Middle frontal gyrus (tissue), 1 donor: ENCODE measurements around the gene NTNG1.

ENCODE experiments used
- DNase-seq: peaks from one replicate; pipeline ENCODE4 v3.0.0-alpha.2; 2015; ENCODE audit warnings: low spot score; ENCODE audit errors: extremely low spot score

Gene NTNG1

DNA sequence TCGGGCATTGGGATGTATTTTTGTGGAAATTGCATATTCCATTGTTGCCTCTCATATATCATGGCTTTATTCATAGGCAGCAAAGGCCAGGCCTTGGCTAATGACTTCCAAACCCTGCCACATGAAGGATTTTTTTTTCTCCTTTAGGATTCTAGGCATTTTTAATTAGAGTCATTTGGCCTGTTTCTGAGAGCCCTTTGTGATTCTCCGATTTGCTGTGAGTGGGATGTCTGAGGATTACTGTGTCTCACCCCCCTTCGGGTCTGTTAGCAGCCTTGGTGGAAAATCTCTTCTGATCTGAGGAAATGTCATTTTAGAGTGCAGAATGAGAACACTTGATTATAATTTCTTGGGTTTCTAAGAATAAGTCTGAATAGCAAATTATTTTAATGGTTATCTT lies 253.5 kb downstream of the NTNG1 start:
- no peak for DNase-seq

DNA sequence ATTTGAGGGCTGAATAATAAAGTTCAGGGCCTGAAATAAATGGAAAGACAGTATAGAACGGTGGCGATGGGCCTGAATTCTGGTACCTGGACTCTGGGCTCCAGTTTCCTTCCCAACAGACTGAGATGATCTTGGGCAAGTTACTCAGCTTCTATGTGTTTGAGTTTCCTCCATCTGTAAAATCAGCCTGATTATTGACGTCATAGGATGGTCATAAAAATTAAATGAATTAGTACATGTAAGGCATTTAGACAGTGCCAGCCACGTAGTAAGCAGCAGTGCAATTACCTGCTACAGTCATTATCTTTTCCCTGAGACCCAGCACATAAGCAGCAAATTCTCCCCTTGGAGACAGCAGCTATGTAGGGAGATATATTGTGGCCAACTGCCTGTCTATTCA lies 260.9 kb downstream of the NTNG1 start:
- DNase-seq, result no peak

DNA sequence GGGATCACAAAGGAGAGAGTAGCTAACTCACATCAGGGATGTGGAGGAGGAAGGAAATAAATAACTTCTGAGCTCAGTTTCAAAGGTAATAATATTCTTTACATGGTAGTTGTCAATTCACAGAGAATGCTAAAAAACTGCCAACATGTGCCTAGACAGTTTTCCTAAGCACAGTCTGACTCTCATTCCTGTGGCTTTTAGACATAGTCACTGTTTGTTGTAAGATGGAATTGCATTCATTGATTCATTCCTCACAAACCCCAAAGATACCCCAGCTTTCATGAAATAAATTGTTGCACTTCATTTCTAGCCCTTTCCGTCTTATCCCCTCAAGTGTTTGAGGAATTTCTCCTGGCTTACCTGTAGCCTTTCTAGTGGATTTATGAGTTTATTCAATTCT lies 263.9 kb downstream of the NTNG1 start:
- DNase-seq, result no peak

DNA sequence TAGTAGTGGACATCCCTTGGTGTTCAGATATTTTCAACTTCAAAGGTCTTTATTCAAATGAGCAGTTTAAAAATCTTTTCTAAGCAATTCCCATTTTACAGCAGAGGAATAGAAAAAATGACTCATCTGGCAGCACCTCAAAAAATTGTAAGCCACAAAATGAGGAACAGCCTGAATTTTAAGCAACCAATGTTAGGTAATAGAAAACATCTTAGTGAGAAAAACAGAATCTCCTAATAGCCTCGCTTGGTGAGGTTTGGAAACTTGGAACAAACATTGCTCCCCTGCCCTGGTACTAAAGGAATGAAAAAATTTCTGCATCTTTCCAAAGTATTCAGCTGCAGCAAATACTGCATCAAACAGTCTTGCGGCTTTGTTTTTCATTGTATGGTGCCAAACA lies 264.4 kb downstream of the NTNG1 start:
- DNase-seq, result peak; percentile 24

DNA sequence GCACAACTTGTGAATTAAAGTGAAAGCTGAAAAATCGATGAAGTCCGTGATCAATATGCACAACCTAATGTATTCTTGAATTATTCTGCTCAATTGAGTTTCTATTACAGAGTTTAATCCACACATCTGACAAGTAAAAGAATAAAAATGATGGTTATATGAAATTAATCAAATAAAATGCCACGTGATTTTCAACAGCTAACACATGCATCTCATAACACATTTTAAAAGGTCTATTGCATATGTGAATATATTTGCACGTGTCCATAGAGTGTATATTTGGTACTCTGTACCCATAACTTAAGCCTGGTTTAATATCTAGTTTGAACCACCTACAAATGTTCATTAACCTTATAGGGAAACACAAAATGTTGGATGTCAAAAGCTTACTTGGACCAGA lies 266.2 kb downstream of the NTNG1 start:
- DNase-seq, result no peak

DNA sequence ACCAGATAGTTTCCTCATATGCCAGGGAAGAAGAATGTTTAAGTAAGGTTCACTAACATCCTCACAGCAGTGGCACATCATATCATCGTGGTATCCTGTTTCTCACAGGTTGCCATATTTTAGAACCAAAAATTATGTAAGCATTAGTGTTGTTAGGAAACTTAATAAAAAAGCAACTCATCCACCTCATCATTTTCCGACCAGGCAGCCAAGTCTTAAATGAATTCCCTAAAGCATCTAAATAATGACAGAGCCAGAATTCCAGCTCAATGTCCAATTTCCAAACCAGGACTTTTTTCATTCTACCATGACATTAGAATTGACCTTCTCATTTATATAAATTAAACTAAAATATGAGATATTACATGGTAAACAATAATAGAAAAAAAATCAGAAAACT lies 272.7 kb downstream of the NTNG1 start:
- DNase-seq, result no peak

DNA sequence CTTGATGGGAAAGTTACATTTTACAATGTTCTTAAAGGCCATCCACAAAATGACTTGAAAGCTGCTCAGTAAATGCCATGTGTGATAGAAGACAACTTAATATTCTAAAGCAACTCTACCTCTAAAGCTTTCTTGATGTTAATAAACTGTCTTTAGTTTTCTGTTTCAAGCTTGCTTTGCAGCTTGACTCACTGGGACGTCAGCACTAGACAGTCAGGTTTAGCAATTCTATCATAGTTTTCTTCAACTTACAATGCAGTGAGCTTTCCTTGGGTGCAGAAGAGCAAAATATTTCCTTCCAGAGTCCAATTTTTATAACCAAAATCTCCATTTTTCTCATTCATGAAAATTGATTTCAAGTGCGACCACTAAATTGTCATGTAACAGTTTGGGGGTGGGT lies 273.1 kb downstream of the NTNG1 start:
- no peak for DNase-seq

DNA sequence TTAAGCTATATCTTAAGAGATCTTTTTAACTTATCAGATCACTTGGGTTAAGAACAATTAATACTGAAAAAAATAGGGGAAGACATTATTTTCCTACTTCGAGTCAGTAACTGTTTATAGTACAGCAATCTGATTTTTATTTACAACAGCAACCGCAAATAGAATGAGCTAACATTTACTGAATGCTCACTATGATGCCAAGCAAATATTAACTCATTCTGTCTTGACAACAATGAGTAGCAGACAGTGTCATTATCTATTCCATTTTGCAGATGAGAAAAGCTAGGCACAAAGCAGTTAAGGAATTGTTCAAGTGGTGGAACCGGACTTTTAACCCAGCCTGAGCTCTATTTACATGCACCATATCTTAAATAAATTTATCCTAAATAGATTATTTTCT lies 273.7 kb downstream of the NTNG1 start:
- DNase-seq, result no peak

DNA sequence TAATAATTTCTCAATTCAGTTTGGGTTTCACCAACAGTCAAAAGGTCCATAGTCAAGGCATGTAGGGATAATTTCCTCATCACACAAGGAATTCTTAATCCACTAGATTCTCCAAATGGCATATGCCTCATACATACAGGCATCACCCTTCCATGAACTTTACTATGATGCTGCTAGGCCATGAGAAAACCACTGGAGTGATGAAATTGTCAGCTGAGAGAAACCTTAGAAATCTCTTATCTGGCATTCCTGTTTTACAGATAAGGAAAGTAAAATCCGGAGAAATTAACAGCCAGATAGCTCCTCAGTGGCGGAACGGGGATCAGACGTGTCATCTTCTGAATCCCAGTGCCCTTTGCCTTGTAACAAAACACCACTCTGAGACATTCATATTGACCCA lies 274.4 kb downstream of the NTNG1 start:
- DNase-seq, result no peak

DNA sequence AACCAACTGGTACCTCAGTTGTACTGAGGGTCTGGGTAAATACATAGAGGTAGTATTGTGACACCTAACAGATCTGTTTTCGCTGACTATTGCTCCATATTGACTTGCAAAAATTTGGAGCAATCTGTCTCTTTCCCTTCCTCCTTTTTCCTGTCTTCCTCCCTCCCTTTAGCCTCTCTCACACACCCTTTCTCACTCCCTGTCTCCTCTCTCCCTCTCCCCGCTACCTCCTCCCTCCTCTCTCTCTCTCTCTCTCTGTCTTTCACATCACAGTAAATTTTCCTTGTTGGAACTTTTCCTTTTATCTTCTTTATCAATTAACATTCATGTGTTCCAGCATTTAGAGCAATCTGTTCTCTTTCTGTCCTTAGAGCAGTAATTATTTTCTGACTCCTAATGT lies 278.2 kb downstream of the NTNG1 start:
- DNase-seq, result no peak

DNA sequence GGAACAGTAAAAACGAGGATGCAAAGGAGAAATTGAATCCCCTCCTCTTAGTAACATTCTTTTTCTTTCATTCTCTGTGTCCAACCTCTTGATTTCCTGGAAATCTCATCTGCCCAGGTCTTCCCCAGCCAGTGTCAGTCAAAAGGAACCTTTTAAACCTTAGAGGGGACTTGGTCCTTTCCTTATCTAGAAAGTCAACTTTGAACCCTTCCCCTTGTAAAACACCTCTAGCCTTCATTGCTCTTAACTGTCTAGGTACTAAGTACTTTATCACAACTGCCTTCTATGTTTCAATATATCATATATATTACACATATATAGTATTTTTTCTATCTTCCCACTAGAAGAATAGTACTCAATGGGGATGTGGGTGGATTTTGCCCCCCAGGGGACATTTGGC lies 282.1 kb downstream of the NTNG1 start:
- no peak for DNase-seq

DNA sequence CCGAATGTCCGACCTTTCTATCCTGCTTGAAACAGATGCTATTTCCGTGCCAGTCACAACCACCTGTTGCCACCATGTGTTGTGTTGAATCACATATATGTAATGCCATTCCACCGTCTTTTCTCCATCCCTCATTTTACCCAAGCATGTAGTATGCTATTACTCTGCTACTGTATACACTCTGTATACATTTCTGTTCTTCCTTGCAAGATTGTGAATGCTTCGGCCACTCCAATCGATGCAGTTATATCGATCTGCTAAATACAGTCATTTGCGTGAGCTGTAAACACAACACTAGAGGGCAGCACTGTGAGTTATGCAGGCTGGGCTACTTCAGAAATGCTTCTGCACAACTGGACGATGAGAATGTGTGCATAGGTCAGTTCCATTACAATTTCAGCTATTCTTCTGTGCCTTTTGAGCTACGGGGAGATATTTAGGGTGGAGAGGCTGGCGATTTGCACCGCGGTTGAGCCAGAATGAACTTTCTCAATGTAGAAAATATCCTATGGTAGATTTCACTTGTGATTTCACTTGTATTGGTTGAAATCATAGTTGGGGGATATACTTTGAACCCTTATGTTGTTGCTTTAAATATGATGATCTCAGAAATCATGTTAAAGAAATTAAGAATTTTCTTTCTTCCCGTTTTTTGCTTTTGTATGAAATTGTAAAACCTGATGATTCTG lies 289.8 kb downstream of the NTNG1 start:
- DNase-seq, result peak; percentile 7

DNA sequence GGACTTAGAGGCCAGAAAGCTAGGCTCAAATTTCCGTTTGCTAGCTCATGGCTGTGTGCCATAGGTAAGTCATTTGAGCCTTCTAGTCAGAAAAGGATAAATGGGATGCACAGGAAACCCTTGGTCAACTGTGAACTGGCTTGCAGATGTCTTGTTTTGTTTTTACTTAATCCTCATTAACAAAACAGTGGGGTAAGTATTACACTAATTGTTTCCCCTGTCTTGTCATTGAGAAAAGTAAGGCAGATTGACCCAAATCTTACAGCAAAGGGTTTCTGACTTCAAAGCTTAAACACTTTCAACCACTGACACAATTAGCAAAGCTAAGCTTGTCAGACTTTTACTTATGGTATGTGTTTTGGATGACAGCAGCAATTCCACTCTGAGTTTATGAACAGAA lies 291.3 kb downstream of the NTNG1 start:
- DNase-seq, result no peak

DNA sequence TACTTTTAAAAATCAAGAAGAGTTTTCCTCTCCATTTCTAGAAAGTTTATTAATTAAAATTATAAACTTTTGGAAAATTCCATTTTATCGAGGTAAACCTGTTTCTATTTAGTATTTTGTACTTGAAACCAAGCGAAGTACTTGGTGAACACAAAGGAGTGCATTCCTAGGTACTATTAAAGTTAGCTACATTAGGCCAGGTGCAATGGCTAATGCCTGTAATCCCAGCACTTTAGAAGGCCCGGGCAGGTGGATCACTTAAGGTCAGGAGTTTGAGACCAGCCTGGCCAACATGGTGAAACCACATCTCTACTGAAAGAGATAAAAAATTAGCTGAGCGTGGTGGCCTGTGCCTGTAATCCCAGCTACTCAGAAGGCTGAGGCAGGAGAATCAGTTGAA lies 292.2 kb downstream of the NTNG1 start:
- DNase-seq, result no peak

DNA sequence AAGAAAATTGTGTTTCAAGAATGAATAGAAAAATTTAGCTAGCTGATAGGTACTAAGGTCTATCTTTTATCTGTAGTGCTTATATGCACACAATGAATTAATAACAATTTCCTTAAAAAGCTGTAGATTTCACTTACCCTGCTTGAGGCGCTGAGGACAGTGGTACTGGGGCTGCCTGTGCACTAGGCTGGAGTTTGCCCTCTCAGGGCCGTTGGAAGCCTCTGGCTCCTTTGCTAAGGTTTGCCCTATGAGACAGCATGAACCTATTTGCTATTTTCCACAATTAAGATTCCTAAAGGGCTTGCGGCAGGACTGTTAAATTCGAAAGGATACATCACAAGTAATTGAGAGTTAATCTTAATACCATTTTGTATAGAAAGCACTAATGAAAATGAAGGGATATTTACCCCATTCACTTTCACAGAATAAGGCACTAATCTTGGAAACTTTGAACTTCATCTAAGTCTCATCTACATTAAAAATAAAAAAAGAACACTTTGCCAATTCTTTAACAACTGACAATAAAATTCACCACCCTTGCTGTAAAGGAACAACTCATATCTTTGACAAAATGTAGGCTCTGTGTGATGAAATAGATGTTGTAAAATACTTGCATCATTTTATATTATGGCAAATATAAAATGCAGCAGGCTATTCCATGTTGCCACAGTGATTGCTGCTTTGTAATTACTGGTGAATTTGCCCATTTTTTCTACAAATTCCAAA lies 293.0 kb downstream of the NTNG1 start:
- no peak for DNase-seq

DNA sequence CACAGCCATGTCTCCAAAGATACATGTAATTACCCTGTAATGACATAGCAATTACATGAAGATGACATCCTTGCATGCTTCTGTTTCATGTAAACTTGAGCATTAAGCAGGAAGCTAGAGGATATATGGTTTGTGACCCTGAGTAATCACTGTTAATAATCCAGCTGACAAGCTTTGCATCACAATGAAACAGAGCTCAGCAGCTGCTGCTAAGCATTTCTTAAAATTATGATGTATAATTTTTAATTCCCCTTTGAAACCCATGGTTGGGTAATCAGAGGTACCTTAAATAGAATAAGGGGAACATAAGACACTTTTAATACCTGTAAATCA lies 293.5 kb downstream of the NTNG1 start:
- no peak for DNase-seq

DNA sequence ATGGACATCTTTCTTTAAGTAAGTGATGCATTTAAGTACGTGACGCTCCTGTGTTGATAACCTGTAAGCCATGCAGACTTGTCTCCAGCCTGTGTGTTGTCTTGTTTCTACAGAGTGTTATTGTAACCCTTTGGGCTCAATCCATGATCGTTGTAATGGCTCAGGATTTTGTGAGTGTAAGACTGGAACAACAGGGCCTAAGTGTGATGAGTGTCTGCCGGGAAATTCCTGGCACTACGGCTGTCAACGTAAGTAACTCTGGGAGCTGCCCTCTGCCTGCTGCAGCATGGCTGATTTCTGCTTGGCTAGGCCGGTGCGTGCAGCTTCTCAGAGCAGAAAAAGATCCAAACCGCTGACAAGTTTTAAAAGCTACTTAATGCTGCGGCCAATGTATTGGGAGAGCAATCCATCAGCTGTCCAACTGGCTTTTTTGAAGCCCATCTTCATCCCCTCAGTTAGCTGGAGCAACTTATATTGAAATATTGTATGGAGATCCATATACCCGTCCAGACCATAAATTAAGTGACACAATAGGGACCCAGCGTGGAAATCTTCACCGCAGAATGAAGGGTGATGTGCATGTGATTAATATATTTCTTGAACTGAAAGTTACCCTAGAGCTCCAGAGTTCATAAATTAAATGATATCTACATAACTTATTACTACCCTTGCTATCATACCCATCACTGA lies 295.9 kb downstream of the NTNG1 start:
- DNase-seq, result no peak

DNA sequence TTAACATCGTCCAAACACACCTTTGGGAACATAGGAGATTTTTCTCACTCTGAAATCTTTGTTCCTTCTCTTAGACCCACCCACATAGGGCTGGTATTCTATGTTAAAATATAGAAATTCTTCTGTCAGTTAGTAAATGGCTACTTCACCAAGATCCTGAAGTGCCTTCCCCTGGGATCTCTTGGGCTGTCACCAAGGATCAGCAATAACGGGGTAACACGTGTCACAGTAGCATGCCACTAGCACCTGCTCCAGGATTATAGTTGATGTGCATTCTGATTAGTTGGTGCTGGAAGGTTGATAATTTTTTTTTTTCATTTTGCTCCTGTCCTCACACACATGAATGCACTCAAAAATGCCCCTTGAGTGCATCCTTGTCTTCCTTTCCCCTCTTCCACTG lies 298.7 kb downstream of the NTNG1 start:
- peak; percentile 4 for DNase-seq

DNA sequence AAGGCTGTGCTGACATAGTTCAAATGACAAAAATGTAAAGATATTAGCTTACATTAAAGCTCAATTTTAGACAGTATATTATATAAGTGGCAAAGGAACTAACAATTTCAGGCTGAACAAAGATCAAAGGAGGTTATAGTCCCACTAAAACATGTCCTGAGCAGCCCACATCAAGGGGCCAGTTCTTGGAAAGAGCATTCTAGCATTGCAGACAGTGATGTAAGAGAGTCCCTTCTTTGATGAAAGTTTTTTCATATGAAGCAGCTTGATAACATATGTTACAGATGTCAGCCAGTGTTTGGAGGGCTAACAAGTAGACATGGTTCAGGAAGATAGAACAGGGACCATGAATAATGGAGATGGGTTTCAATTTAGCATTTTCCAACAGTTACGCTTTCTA lies 301.7 kb downstream of the NTNG1 start:
- DNase-seq, result no peak

DNA sequence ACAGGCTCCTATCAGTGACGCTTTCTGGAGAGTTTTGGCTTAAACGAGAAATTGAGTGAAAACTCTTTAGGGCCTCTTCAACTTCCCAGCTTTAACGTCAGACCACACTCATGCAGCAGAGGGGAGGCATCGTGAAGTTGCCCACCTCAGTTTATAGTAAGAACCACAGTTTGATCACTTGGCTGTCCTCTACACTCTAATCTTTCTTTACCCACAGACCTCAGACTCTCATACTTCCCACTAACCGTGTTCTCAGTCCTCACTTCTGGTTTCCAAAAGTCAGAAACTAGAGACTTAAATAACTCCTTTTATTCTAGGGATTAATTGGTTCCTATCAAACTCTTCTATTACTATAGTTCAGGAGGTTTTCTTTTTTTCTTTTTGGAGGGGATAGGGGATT lies 302.2 kb downstream of the NTNG1 start:
- DNase-seq, result no peak

DNA sequence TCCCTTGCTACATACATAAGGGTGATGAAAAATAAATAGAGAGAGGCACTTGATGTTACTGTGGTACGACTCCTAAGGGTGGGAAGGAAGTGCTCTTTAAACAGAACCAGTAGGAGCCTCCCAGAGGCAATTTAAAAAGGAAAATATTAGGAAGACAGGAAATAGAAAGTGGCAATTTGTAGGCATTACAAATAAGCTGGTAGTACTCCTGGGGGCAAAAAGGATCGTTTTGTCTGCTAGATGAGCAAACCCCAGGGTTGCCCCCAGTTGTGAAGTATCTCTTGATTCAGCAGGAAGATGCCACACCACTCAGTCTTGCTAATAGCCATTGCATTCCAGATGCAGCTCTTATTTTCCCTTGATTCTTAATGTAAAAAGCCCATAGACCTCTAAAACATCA lies 303.0 kb downstream of the NTNG1 start:
- no peak for DNase-seq

DNA sequence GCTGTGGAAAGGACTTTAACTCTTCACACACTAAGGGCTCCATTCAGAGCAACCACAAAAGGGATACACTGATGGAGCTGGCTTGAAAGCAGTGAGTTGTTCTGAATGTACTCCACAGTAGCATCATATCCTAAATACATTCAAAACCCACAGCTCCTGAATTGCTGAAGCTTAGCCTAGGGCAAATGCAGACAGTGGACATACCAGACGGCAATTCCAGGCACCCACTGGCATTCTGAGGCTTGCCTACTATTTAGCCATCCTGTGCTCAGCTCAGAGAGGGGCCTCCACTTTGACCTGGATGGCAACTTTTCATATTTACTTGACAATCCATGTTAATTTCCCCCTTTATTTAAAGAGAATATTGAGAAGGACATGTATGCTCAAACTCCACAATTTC lies 303.5 kb downstream of the NTNG1 start:
- no peak for DNase-seq

DNA sequence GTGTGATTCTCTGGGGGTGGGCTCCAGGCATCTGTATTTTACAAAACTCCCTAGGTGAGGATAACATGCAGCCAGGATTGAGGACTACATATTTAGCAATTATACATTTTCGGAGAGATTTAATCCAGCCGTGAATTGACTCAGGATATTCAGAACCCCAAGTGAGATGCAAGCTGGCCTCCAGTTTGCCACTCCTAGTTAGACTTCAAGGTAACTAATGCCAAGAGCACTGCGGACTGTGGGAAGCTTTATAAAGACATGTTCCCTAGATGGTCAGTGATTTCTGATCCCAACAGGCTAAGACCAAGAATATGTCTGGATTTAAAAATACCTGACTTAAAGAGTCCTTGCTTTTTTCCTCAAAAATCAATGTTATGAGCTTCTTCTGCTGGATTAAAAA lies 308.5 kb downstream of the NTNG1 start:
- DNase-seq, result no peak
